ENCODE measurements around the gene PTH1R. TPM values are rescaled to one million over a fixed set of nuclear protein-coding genes. Genes with fewer than 3 reads are reported as not detected.

Gene PTH1R
- polyA plus RNA-seq, 1 donor (not counting 4 experiments of a cell fraction or from before 2014, with no cell fraction given) = not detected

GRCh38 chr3:46858456-46858855 lies 19.1 kb upstream of the PTH1R start:
- TF ChIP-seq CTCF (optimal IDR thresholded peaks at IDR 0.05 in 1 of 3, IDR thresholded peaks at IDR 0.05 in 1 of 3, conservative IDR thresholded peaks at IDR 0.05 in 1 of 3; ENCODE audit: extremely low read depth in 1 of 3, insufficient read depth in 2 of 3, low read length in 3 of 3) (no peak), EZH2 (IDR thresholded peaks at IDR 0.05; ENCODE audit: low read length) (no peak)
- Histone ChIP-seq H3K36me3 (ENCODE audit: control insufficient read depth in 2 of 2, extremely low read depth in 1 of 2, insufficient read depth in 2 of 2, low read length in 2 of 2) (no peaks in the 10 kb centered on the region), H3K4me2 (ENCODE audit: control insufficient read depth, extremely low read depth, insufficient read depth, low read depth, low read length) (no peak overlapping the region), H3K79me2 (ENCODE audit: control insufficient read depth, insufficient read depth, low read length) (no peaks in the 10 kb centered on the region), H2AFZ (ENCODE audit: control insufficient read depth, low read length) (no peak overlapping the region), H4K20me1 (ENCODE audit: control insufficient read depth, extremely low read depth, insufficient read depth, low read length) (peaks cover 4% of the 10 kb centered on the region), H3K27me3 (ENCODE audit: control insufficient read depth, extremely low read depth, insufficient read depth, low read length) (peaks cover 23% of the 10 kb centered on the region), H3K9me3 (ENCODE audit: control insufficient read depth, low read depth, low read length) (no peaks in the 10 kb centered on the region), H3K27ac (ENCODE audit: control insufficient read depth, insufficient read depth, low read length) (no peak overlapping the region), H3K4me1 (ENCODE audit: control insufficient read depth, extremely low read depth, insufficient read depth, low read length) (no peaks in the 10 kb centered on the region), H3K9me1 (ENCODE audit: control insufficient read depth, extremely low read depth, insufficient read depth, low read length) (no peaks in the 10 kb centered on the region), H3K4me3 (ENCODE audit: control insufficient read depth in 2 of 3, extremely low read depth in 1 of 3, insufficient read depth in 2 of 3, low read depth in 1 of 3, low read length in 3 of 3) (no peak overlapping the region), H3K9ac (ENCODE audit: control insufficient read depth, extremely low read depth, insufficient read depth, low read length) (no peak overlapping the region)
- dilution Hi-C loops (cut with MboI; ENCODE audit: extremely low pct_ligation_motif_present, low sequenced_read_pairs) = no loop called here
- FAIRE-seq = no peak
- DNase-seq (ENCODE audit: low read depth, low spot score) = no peak

GRCh38 chr3:46859001-46859710 lies 18.4 kb upstream of the PTH1R start:
- dilution Hi-C loops (cut with MboI; ENCODE audit: extremely low pct_ligation_motif_present, low sequenced_read_pairs) = no loop called here
- no peak overlapping the region for H3K4me3 ChIP-seq (ENCODE audit: control insufficient read depth in 2 of 3, extremely low read depth in 1 of 3, insufficient read depth in 2 of 3, low read depth in 1 of 3, low read length in 3 of 3)
- no peak for TF ChIP-seq CTCF (optimal IDR thresholded peaks at IDR 0.05 in 1 of 3, IDR thresholded peaks at IDR 0.05 in 1 of 3, conservative IDR thresholded peaks at IDR 0.05 in 1 of 3; ENCODE audit: extremely low read depth in 1 of 3, insufficient read depth in 2 of 3, low read length in 3 of 3)
- no peak for TF ChIP-seq EZH2 (IDR thresholded peaks at IDR 0.05; ENCODE audit: low read length)

More at GRCh38 chr3:46859001-46859710, 18.4 kb upstream of the PTH1R start:
- DNase-seq (ENCODE audit: low read depth, low spot score) (no peak), FAIRE-seq (no peak)
- Histone ChIP-seq H3K79me2 (ENCODE audit: control insufficient read depth, insufficient read depth, low read length) (no peaks in the 10 kb centered on the region), H3K9ac (ENCODE audit: control insufficient read depth, extremely low read depth, insufficient read depth, low read length) (no peak overlapping the region), H3K4me2 (ENCODE audit: control insufficient read depth, extremely low read depth, insufficient read depth, low read depth, low read length) (no peak overlapping the region), H3K4me1 (ENCODE audit: control insufficient read depth, extremely low read depth, insufficient read depth, low read length) (no peaks in the 10 kb centered on the region), H3K9me1 (ENCODE audit: control insufficient read depth, extremely low read depth, insufficient read depth, low read length) (no peaks in the 10 kb centered on the region), H3K9me3 (ENCODE audit: control insufficient read depth, low read depth, low read length) (no peaks in the 10 kb centered on the region), H4K20me1 (ENCODE audit: control insufficient read depth, extremely low read depth, insufficient read depth, low read length) (peaks cover 4% of the 10 kb centered on the region), H2AFZ (ENCODE audit: control insufficient read depth, low read length) (no peak overlapping the region), H3K27me3 (ENCODE audit: control insufficient read depth, extremely low read depth, insufficient read depth, low read length) (peaks cover 19% of the 10 kb centered on the region), H3K27ac (ENCODE audit: control insufficient read depth, insufficient read depth, low read length) (no peak overlapping the region), H3K36me3 (ENCODE audit: control insufficient read depth in 2 of 2, extremely low read depth in 1 of 2, insufficient read depth in 2 of 2, low read length in 2 of 2) (no peaks in the 10 kb centered on the region)
